ENCODE data around the gene DDR2.

The DDR2 gene

GRCh38 chr1:162753998-162754585 is 121.8 kb downstream of the DDR2 start:
- H3K4me3 ChIP-seq (ENCODE audit: low read depth, low read length), result no peak overlapping the region
- TF ChIP-seq CTCF (IDR thresholded peaks at IDR 0.05; ENCODE audit: low read depth, low read length), result no peak
- DNase-seq (ENCODE audit: low read depth, low spot score), result peak; percentile 14
- in situ Hi-C loops (cut with HindIII; ENCODE audit: low sequenced_read_pairs), result no loop called here

GRCh38 chr1:162755306-162755705 is 123.0 kb downstream of the DDR2 start:
- in situ Hi-C loops (cut with HindIII; ENCODE audit: low sequenced_read_pairs), result no loop called here
- no peak overlapping the region for H3K4me3 ChIP-seq (ENCODE audit: low read depth, low read length)
- TF ChIP-seq CTCF (IDR thresholded peaks at IDR 0.05; ENCODE audit: low read depth, low read length), result no peak
- no peak for DNase-seq (ENCODE audit: low read depth, low spot score)

GRCh38 chr1:162756523-162756922 is 124.3 kb downstream of the DDR2 start:
- TF ChIP-seq CTCF (IDR thresholded peaks at IDR 0.05; ENCODE audit: low read depth, low read length), result no peak
- DNase-seq (ENCODE audit: low read depth, low spot score), result no peak
- H3K4me3 ChIP-seq (ENCODE audit: low read depth, low read length), result no peak overlapping the region
- in situ Hi-C loops (cut with HindIII; ENCODE audit: low sequenced_read_pairs), result no loop called here

DNA sequence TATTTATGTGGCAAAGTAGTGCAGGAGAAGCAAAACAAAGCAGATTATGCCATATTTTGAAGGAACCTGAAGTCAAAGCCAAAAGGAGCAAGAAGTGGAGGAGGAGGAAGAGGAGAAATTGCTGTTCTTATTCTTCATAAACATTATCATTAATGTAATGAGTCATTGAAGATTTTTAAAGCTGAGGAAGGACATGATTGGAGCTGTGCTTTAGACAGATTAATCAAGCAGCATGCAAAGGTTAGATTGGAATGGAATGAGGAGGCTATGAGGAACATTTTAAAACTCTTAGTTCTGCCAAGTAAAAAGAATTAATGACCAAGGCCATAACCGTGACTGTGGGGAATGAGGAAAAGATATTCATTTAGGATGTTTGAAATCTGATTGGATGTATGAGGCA is 125.2 kb downstream of the DDR2 start:
- in situ Hi-C loops (cut with HindIII; ENCODE audit: low sequenced_read_pairs), result no loop called here
- peak; percentile 21 for DNase-seq (ENCODE audit: low read depth, low spot score)
- no peak for TF ChIP-seq CTCF (IDR thresholded peaks at IDR 0.05; ENCODE audit: low read depth, low read length)

GRCh38 chr1:162765788-162766187 is 133.5 kb downstream of the DDR2 start:
- no peak overlapping the region for H3K4me3 ChIP-seq (ENCODE audit: low read depth, low read length)
- TF ChIP-seq CTCF (IDR thresholded peaks at IDR 0.05; ENCODE audit: low read depth, low read length), result no peak
- DNase-seq (ENCODE audit: low read depth, low spot score), result no peak
- in situ Hi-C loops (cut with HindIII; ENCODE audit: low sequenced_read_pairs), result no loop called here

More for the DNA sequence above, 125.2 kb downstream of the DDR2 start:
- no peak overlapping the region for H3K4me3 ChIP-seq (ENCODE audit: low read depth, low read length)

- in situ Hi-C loops (cut with HindIII; ENCODE audit: low sequenced_read_pairs), result no loop called here
- no peak for DNase-seq (ENCODE audit: low read depth, low spot score)
- H3K4me3 ChIP-seq (ENCODE audit: low read depth, low read length), result no peak overlapping the region
- no peak for TF ChIP-seq CTCF (IDR thresholded peaks at IDR 0.05; ENCODE audit: low read depth, low read length)
Measured at GRCh38 chr1:162772571-162773154, 140.4 kb downstream of the DDR2 start.
